ENCODE results near the gene NAXE.

Gene NAXE

DNA sequence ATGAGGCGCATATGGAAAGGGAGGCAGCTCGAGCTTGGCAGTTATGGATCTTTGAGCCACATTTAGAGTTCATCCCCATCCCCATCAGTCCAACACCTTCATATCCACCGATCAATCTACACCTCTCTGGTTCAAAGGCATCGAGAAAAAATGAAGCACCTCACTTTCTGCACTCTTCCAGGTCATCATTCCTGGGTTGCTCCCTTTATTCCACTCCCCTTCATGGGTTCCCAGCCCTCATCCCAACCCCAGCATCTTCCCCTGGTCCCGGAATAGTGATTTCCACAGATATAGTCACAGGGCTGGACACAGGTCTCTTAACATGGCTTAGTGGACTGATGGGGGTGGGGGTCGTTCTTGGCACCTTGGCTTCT, 28.0 kb downstream of the NAXE start:
- Histone ChIP-seq H2BK120ac (ENCODE audit: low read depth, low read length) (no peak overlapping the region), H3K9me3 (ENCODE audit: control insufficient read depth, low read length) (no peaks in the 10 kb centered on the region), H3K27me3 (ENCODE audit: control insufficient read depth in 1 of 2, insufficient read depth in 1 of 2, low read length in 2 of 2) (peaks cover 69 to 70% of the 10 kb centered on the region in 2 experiments), H3K14ac (ENCODE audit: low read length in 2 of 2) (no peak overlapping the region), H3K4me2 (ENCODE audit: low read length, poor library complexity, severe bottlenecking) (no peak overlapping the region), H3K18ac (ENCODE audit: low read depth in 1 of 2, low read length in 2 of 2) (no peak overlapping the region), H2BK15ac (ENCODE audit: low read depth, poor library complexity, severe bottlenecking) (no peak overlapping the region), H2BK12ac (ENCODE audit: low read length in 2 of 2) (no peak overlapping the region), H3K4me3 (ENCODE audit: insufficient read depth in 1 of 2, low read depth in 1 of 2, low read length in 2 of 2) (no peak overlapping the region), H3K27ac (ENCODE audit: low read length, poor library complexity, severe bottlenecking) (no peak overlapping the region), H4K91ac (ENCODE audit: low read length) (no peak overlapping the region), H2AK5ac (ENCODE audit: low read length, severe bottlenecking) (no peak overlapping the region), H3K4ac (ENCODE audit: low read depth in 1 of 2, low read length in 2 of 2) (no peak overlapping the region), H2AFZ (ENCODE audit: low read depth, low read length) (no peak overlapping the region), H4K8ac (ENCODE audit: low read length) (no peak overlapping the region), H3K79me1 (replicated peaks; ENCODE audit: low read length, poor library complexity, severe bottlenecking) (no peaks in the 10 kb centered on the region), H3K9ac (ENCODE audit: low read length) (no peak overlapping the region), H3K36me3 (ENCODE audit: control insufficient read depth in 1 of 2, insufficient read depth in 2 of 2, low read depth in 1 of 2, low read length in 2 of 2) (no peaks in the 10 kb centered on the region), H2BK5ac (ENCODE audit: low read depth, low read length, poor library complexity, severe bottlenecking) (no peak overlapping the region), H3K23ac (ENCODE audit: low read length in 2 of 2) (no peak overlapping the region), H3K4me1 (ENCODE audit: control insufficient read depth, insufficient read depth, low read depth, low read length) (peaks cover 8% of the 10 kb centered on the region)
- 44% methylated on average over 6 of the region's 6 CpGs for WGBS
- no peak for DNase-seq

DNA sequence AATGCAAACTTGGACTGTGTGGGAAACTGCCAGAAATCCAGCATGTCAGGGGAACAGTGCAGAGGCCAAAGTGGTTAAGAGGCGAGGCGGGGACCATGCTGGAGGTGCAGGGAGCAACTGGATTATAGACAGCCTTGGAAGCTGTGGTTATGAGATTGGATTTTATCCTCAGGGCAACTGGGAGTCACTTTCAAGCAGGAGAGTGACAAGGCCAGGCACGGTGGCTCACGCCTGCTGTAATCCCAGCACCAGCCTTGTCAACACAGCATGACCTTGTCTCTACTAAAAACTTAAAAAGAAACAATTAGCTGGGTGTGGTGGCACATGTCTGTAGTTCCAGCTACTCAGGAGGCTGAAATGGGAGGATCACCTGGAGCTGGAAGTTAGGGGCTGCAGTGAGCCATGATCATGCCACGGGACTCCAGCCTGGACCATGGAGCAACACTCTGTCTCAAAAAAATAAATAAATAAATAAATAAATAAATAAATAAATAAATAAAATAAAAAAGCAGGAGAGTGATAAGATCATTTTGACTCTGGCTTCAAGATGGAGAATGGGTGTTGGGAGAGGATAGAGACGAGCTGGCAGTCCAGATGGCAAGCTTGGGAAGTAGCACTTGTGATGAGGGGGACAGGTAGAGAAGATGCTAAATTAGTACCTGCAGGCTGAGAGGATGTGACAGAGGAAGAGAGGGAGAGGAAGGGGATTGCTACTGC, 31.2 kb downstream of the NAXE start:
- no peak overlapping the region for H2BK5ac ChIP-seq (ENCODE audit: low read depth, low read length, poor library complexity, severe bottlenecking)
- H3K9ac ChIP-seq (ENCODE audit: low read length): no peak overlapping the region
- H2BK15ac ChIP-seq (ENCODE audit: low read depth, poor library complexity, severe bottlenecking): no peak overlapping the region
- H3K27me3 ChIP-seq (ENCODE audit: control insufficient read depth in 1 of 2, insufficient read depth in 1 of 2, low read length in 2 of 2): peaks cover 78 to 90% of the 10 kb centered on the region in 2 experiments
- H3K4ac ChIP-seq (ENCODE audit: low read depth in 1 of 2, low read length in 2 of 2): no peak overlapping the region
- H3K4me2 ChIP-seq (ENCODE audit: low read length, poor library complexity, severe bottlenecking): no peak overlapping the region
- no peak overlapping the region for H3K18ac ChIP-seq (ENCODE audit: low read depth in 1 of 2, low read length in 2 of 2)
- no peak overlapping the region for H4K91ac ChIP-seq (ENCODE audit: low read length)
- H2AK5ac ChIP-seq (ENCODE audit: low read length, severe bottlenecking): no peak overlapping the region
- no peak overlapping the region for H3K27ac ChIP-seq (ENCODE audit: low read length, poor library complexity, severe bottlenecking)
- no peak for DNase-seq
- H3K36me3 ChIP-seq (ENCODE audit: control insufficient read depth in 1 of 2, insufficient read depth in 2 of 2, low read depth in 1 of 2, low read length in 2 of 2): no peaks in the 10 kb centered on the region
- H3K4me1 ChIP-seq (ENCODE audit: control insufficient read depth, insufficient read depth, low read depth, low read length): peaks cover 19% of the 10 kb centered on the region
- no peaks in the 10 kb centered on the region for H3K9me3 ChIP-seq (ENCODE audit: control insufficient read depth, low read length)
- H2BK120ac ChIP-seq (ENCODE audit: low read depth, low read length): no peak overlapping the region
- WGBS: 87% methylated on average over 3 of the region's 6 CpGs
- H3K23ac ChIP-seq (ENCODE audit: low read length in 2 of 2): peak overlapping the region in 1 of 2 experiments; percentile 41
- H4K8ac ChIP-seq (ENCODE audit: low read length): no peak overlapping the region
- no peak overlapping the region for H3K4me3 ChIP-seq (ENCODE audit: insufficient read depth in 1 of 2, low read depth in 1 of 2, low read length in 2 of 2)
- no peaks in the 10 kb centered on the region for H3K79me1 ChIP-seq (replicated peaks; ENCODE audit: low read length, poor library complexity, severe bottlenecking)
- H2BK12ac ChIP-seq (ENCODE audit: low read length in 2 of 2): no peak overlapping the region
- no peak overlapping the region for H2AFZ ChIP-seq (ENCODE audit: low read depth, low read length)
- no peak overlapping the region for H3K14ac ChIP-seq (ENCODE audit: low read length in 2 of 2)

DNA sequence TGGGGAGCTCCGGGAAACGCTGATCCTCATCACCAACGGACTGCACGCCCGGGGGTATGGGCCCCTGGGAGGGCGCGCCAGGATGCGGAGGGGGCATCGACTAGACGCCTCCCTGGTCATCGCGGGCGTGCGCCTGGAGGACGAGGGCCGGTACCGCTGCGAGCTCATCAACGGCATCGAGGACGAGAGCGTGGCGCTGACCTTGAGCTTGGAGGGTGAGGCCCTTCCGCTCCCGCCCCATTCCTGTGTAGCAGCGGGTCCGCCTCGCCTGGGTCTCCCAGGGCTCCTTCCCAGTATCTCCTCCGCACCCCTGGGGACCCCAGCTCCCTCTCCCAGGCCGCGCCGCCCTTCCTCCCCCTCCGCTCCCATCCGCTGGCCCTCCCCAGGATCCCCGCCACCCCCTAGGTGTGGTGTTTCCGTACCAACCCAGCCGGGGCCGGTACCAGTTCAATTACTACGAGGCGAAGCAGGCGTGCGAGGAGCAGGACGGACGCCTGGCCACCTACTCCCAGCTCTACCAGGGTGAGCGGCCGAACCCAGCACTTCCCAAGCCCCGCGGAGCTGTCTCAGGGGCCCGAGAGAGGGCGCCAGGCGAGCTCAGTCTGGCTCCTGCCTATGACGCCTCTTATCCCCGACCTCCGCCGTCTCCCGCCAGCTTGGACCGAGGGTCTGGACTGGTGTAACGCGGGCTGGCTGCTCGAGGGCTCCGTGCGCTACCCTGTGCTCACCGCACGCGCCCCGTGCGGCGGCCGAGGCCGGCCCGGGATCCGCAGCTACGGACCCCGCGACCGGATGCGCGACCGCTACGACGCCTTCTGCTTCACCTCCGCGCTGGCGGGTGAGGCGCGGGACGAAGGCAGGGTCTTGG, 32.6 kb downstream of the NAXE start:
- Histone ChIP-seq H2AK5ac (ENCODE audit: low read length, severe bottlenecking) (no peak overlapping the region), H3K27me3 (ENCODE audit: control insufficient read depth in 1 of 2, insufficient read depth in 1 of 2, low read length in 2 of 2) (peaks cover 73 to 91% of the 10 kb centered on the region in 2 experiments), H3K4me1 (ENCODE audit: control insufficient read depth, insufficient read depth, low read depth, low read length) (peaks cover 19% of the 10 kb centered on the region), H2AFZ (ENCODE audit: low read depth, low read length) (peak overlapping the region; percentile 46), H3K18ac (ENCODE audit: low read depth in 1 of 2, low read length in 2 of 2) (peak overlapping the region; percentile 59 to 86), H3K9ac (ENCODE audit: low read length) (no peak overlapping the region), H4K8ac (ENCODE audit: low read length) (peak overlapping the region; percentile 91), H2BK12ac (ENCODE audit: low read length in 2 of 2) (peak overlapping the region; percentile 55 to 61), H3K79me1 (replicated peaks; ENCODE audit: low read length, poor library complexity, severe bottlenecking) (no peaks in the 10 kb centered on the region), H3K4me3 (ENCODE audit: insufficient read depth in 1 of 2, low read depth in 1 of 2, low read length in 2 of 2) (peak overlapping the region; percentile 50 to 58), H2BK5ac (ENCODE audit: low read depth, low read length, poor library complexity, severe bottlenecking) (no peak overlapping the region), H3K4me2 (ENCODE audit: low read length, poor library complexity, severe bottlenecking) (peak overlapping the region; percentile 93), H2BK120ac (ENCODE audit: low read depth, low read length) (no peak overlapping the region), H3K9me3 (ENCODE audit: control insufficient read depth, low read length) (no peaks in the 10 kb centered on the region), H2BK15ac (ENCODE audit: low read depth, poor library complexity, severe bottlenecking) (no peak overlapping the region), H3K27ac (ENCODE audit: low read length, poor library complexity, severe bottlenecking) (no peak overlapping the region), H3K14ac (ENCODE audit: low read length in 2 of 2) (peak overlapping the region in 1 of 2 experiments; percentile 45), H4K91ac (ENCODE audit: low read length) (peak overlapping the region; percentile 54), H3K36me3 (ENCODE audit: control insufficient read depth in 1 of 2, insufficient read depth in 2 of 2, low read depth in 1 of 2, low read length in 2 of 2) (no peaks in the 10 kb centered on the region), H3K23ac (ENCODE audit: low read length in 2 of 2) (peak overlapping the region in 1 of 2 experiments; percentile 94), H3K4ac (ENCODE audit: low read depth in 1 of 2, low read length in 2 of 2) (no peak overlapping the region)
- peak; percentile 64 for DNase-seq
- WGBS: 3% methylated on average over 62 of the region's 87 CpGs

DNA sequence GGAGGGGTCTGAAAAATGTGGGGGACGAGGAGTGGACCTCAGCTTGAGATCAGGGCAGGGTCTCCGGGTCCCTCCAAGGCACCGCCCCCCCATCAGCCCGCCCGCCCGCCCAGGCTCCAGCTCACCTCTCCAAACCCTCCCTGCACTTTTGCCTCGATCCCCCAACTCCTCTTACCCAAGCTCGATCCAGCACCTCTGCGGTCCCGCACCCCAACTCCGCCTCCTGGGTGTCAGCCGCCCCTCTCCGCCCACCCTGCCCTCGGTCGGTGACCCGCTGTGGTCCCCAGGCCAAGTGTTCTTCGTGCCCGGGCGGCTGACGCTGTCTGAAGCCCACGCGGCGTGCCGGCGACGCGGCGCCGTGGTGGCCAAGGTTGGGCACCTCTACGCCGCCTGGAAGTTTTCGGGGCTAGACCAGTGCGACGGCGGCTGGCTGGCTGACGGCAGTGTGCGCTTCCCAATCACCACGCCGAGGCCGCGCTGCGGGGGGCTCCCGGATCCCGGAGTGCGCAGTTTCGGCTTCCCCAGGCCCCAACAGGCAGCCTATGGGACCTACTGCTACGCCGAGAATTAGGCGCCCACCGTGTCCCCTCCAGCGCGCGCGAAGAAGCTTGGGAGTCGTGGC, 33.3 kb downstream of the NAXE start:
- Histone ChIP-seq H3K4me1 (ENCODE audit: control insufficient read depth, insufficient read depth, low read depth, low read length) (peaks cover 19% of the 10 kb centered on the region), H2BK120ac (ENCODE audit: low read depth, low read length) (no peak overlapping the region), H4K91ac (ENCODE audit: low read length) (peak overlapping the region; percentile 54), H3K4me2 (ENCODE audit: low read length, poor library complexity, severe bottlenecking) (peak overlapping the region; percentile 93), H3K27ac (ENCODE audit: low read length, poor library complexity, severe bottlenecking) (no peak overlapping the region), H2AK5ac (ENCODE audit: low read length, severe bottlenecking) (no peak overlapping the region), H3K9ac (ENCODE audit: low read length) (no peak overlapping the region), H4K8ac (ENCODE audit: low read length) (peak overlapping the region; percentile 19), H2BK5ac (ENCODE audit: low read depth, low read length, poor library complexity, severe bottlenecking) (no peak overlapping the region), H3K9me3 (ENCODE audit: control insufficient read depth, low read length) (no peaks in the 10 kb centered on the region), H3K79me1 (replicated peaks; ENCODE audit: low read length, poor library complexity, severe bottlenecking) (no peaks in the 10 kb centered on the region), H3K4me3 (ENCODE audit: insufficient read depth in 1 of 2, low read depth in 1 of 2, low read length in 2 of 2) (peak overlapping the region; percentile 50 to 58), H2BK12ac (ENCODE audit: low read length in 2 of 2) (peak overlapping the region; percentile 61 to 83), H3K27me3 (ENCODE audit: control insufficient read depth in 1 of 2, insufficient read depth in 1 of 2, low read length in 2 of 2) (peaks cover 68 to 90% of the 10 kb centered on the region in 2 experiments), H3K4ac (ENCODE audit: low read depth in 1 of 2, low read length in 2 of 2) (peak overlapping the region in 1 of 2 experiments; percentile 35), H3K18ac (ENCODE audit: low read depth in 1 of 2, low read length in 2 of 2) (peak overlapping the region in 1 of 2 experiments; percentile 76), H2AFZ (ENCODE audit: low read depth, low read length) (peak overlapping the region; percentile 46), H3K36me3 (ENCODE audit: control insufficient read depth in 1 of 2, insufficient read depth in 2 of 2, low read depth in 1 of 2, low read length in 2 of 2) (no peaks in the 10 kb centered on the region), H3K14ac (ENCODE audit: low read length in 2 of 2) (no peak overlapping the region), H3K23ac (ENCODE audit: low read length in 2 of 2) (peak overlapping the region in 1 of 2 experiments; percentile 99), H2BK15ac (ENCODE audit: low read depth, poor library complexity, severe bottlenecking) (peak overlapping the region; percentile 80)
- no peak for DNase-seq
- 1% methylated on average over 50 of the region's 55 CpGs for WGBS
